GM21786 (cell line): ENCODE data around the gene MRNIP.
"Not testable (repeated sequence)": the region's sequence is repeated elsewhere in the genome, so short reads cannot be mapped to it uniquely, and the experiment has no call there.

ENCODE experiments used
- ATAC-seq: cut with Tn5 transposase; IDR thresholded peaks from one replicate; pipeline ENCODE4 v1.9.1; 2021; ENCODE audit not compliant: unreplicated experiment

Gene MRNIP

GRCh38 chr5:179872055-179872827 is 13.6 kb upstream of the MRNIP start:
- no peak for ATAC-seq

DNA sequence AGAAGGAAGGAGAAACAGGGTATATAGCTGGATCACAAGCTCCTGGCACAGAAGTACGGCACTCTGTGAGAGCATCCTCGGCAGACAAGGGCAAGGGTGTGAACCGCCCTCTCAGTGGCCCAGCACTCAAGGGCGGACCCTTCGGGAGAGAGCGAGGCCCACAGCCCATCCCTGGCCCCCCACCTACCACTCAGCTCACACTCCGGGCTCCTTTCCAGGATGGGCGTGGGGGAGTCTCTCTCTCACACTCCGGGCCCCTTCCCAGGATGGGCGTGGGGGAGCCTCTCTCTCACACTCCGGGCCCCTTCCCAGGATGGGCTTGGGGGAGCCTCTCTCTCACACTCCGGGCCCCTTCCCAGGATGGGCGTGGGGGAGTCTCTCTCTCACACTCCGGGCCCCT is 12.9 kb upstream of the MRNIP start:
- ATAC-seq = not testable (repeated sequence)

- ATAC-seq = no peak
Measured at GRCh38 chr5:179870952-179871351, 12.3 kb upstream of the MRNIP start.

GRCh38 chr5:179870403-179870903 is 11.8 kb upstream of the MRNIP start:
- no peak for ATAC-seq

GRCh38 chr5:179869641-179870402 is 11.2 kb upstream of the MRNIP start:
- ATAC-seq = no peak

GRCh38 chr5:179869101-179869500 is 10.5 kb upstream of the MRNIP start:
- no peak for ATAC-seq

GRCh38 chr5:179868541-179868940 is 9.9 kb upstream of the MRNIP start:
- no peak for ATAC-seq

- no peak for ATAC-seq
Measured at GRCh38 chr5:179867476-179867875, 8.9 kb upstream of the MRNIP start.

DNA sequence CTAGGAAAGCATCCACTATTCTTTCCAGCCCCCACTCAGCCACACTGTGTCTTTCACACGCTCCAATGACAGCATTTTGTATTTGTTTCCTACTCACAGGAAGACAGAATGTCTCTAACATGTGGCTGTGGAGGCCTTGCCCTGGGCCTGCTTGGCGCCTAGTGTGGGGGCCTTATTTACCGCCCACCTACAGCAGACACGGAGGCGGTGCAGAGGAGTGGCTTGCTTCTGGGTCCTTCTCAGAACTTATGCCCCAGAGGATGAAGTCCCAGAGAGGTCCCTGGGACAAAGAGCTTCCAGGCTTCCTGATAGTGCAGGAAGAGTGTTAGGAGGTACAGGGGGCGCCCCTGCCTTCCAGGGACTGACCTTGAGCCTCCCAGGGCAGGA is 8.5 kb upstream of the MRNIP start:
- no peak for ATAC-seq

- no peak for ATAC-seq
Measured at GRCh38 chr5:179866241-179867078, 7.8 kb upstream of the MRNIP start.

DNA sequence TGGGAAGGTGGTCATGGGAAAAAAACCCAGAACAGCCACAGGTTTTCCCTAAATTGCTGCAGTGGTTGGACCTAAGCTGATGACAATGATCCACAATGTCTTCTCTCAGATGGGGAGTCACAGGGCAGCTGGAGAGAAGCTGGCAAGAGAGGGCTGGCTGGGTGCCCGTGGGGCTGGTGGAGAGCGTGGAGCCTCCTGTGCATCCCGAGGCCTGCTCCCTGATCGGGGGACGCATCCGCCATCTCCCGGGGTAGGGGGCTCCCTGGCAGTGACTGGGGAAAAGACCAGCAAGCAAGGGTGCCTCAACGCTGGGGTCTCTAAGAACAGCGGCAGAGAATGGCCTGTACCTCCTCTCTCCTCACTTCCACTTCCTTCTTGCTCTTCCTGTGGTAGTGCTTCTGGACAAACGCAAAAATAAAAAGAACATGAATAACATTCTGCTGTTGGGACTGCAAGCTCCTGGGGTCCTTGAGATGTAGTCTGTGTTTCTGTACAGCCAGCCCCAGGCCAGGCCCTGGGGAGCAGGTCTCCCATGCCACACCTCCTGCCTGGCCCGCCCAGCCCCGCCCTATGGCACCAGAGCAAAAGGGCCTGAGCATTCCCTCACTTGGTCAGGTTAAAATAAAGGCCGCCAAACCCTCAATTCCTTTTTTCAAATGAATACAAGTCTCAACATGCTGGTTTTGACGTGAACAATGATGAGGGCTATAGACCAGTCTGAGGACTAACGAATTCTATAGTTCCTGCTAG is 7.0 kb upstream of the MRNIP start:
- no peak for ATAC-seq

DNA sequence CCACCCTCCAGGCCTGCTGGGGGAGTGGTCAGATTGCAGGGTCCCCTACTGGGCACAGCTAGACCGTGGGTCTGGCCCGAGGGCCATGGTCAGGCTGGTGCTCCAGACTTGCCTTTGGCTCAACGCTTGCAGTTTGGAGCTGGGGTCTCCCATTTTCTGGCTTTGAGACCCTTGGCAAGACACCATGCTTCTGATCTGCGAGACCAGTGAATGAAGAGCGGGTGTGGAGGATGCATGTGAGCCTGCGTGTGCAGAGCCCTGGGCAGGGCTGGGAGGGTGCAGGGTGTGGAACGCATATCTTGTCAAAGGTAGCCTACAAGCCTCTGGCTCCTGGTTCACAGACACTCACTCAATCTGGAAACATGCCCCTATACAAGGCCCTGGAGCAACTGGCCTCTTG is 6.1 kb upstream of the MRNIP start:
- no peak for ATAC-seq

GRCh38 chr5:179863449-179864085 is 5.0 kb upstream of the MRNIP start:
- no peak for ATAC-seq

DNA sequence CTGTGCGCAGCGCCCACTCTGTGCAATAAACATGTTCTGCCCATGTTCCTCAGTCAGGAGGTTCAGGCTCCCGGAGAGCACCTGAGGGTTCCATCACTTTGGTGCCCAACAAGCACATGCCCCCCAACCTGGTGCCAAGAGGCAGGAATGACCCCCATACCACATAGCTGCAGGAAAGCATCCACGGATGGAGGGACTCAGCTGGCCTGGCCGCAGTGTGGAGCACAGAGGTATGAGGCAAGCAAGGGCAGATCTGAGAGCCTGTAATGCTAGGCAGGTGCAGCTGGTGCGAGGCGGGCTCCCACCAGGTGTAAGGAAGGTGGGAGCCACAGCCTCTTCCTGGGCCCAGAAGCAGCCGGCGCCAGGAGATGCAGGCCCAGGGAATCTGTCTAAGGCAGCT is 4.3 kb upstream of the MRNIP start:
- ATAC-seq = no peak

DNA sequence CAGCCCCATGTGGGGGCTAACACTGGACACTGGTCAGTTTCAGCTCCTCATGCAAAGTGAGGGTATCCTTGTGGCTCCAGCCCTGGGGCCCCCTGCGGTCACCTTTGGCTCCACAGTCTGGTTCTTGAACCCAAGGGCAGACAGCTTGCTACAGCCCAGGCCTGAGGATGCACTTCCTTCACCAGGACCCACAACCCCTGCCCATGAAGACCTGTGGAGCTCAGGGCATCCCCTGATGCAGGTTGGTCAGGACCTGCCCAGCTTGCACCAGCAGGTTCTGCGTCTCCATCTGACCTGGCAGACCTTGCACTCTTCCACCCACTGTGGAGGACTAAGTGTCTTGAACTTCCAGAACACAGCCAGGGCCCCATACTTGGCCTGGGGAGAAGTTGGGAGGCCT is 3.7 kb upstream of the MRNIP start:
- ATAC-seq = no peak

- no peak for ATAC-seq
Measured at GRCh38 chr5:179860301-179860700, 1.7 kb upstream of the MRNIP start.

DNA sequence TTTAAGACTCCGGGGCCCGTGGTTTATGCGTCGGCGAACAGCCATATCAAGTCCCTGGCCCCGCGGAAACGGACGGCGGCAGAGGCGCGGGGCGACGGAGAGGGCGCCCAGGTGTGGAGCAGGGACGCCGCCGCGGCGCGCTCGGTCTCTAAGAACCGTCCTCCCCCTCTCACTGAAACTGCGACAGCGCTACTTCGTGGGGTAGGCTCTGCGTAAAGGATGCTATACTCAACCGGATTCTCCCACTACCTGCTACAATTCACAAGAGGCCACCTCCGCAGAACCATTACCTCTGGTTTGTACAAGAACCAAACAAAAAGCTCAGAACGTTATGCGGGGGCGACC is 404 bp downstream of the MRNIP start:
- peak; percentile 33 for ATAC-seq

DNA sequence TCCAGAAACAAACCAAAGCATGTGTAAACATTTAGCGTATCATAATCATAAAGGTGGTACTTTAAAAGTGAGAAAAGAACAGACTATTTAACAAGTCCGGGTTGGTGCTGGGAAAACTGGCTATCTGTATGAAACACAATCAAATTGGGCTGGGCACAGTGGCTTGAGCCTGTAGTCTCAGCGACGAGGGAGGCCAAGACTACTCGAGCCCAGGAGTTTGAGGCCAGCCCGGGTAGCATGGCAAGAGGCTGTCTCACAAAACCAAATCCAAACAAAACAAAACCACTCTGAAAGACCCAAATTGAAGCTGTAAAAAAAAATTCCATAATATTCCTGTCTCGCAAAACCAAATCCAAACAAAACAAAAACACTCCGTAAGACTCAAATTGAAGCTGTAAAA is 4.3 kb downstream of the MRNIP start:
- ATAC-seq = no peak

DNA sequence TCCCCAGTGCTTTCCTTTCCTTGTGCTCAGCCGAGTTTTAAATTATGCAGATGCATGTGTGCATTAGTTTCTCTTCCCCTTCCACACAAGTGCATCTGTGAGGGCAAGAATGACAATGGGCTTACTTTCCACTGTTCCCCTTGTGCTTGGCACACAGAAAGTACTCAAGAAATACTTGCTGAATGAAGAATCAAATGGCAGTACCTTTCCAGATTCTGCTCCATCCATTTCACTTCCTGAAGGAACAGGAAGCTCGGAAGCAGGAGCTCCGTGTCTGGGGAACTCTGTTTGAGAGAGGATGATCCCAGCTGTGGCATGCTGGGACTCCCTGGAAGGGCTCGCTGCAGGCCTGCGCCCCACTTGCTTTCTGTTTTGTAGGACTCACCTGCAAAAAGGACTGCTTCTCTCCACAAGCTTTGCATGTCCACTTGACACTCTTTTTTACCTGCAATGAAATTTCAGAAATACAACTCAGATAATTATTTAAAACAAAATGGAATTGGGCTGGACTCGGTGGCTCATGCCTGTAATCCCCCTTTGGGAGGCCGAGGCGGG is 5.5 kb downstream of the MRNIP start:
- peak; percentile 97 for ATAC-seq

DNA sequence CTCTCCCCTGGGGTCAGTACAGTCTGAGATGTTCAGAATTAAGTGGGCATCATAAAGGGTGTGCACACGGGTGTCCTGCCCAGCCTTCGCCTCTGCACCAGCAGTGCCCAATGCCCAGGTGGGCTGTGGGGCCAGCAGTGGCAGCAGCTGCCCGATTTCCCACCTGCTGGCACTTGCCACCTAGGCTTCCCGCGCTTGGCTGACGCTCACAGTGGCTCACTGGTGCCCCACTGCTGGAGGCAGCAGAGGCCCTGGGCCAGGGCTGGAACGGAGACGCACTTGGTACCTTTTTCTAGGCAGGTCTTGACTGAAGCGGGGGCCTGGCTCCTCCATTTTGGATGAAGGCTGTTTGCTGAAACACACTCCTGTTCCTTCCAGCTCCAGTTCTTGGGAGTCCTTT is 17.0 kb downstream of the MRNIP start:
- ATAC-seq = no peak
